Activated CD8-positive, alpha-beta memory T cell treated with anti-CD3 and anti-CD28 coated beads, Interleukin-2, amount 10 ng/mL, durations not matched to agents 7 days and 5 days (primary cell): ENCODE data around the gene VSIR. TPM values are rescaled to one million over a fixed set of nuclear protein-coding genes. Genes with fewer than 3 reads are reported as not detected.
A peak's percentile ranks its signal among the peaks of the same experiment; 100 is the strongest.

Source experiments
- ATAC-seq: fragments of 150-1000 bp; cut with Tn5 transposase; one replicate; pipeline ENCODE4 v1.10.0; 2021; ENCODE audit warnings: moderate library complexity
- CTCF ChIA-PET: fragments of 350-600 bp; sonication (Branson Sonifier 250); formaldehyde crosslinking; loops from one replicate; lab custom pipeline; 2021; ENCODE audit warnings: antibody characterized with exemption; lab: Charles Lee
- DNase-seq: peaks from one replicate; pipeline ENCODE4 v3.0.0-alpha.2; 2020
- H3K27ac Mint-ChIP-seq: one replicate; pipeline ENCODE4 v1.8.0; 2021; ENCODE audit warnings: mild to moderate bottlenecking, mixed read lengths
- H3K27me3 Mint-ChIP-seq: one replicate; pipeline ENCODE4 v1.8.0; 2021; ENCODE audit warnings: mixed read lengths
- H3K36me3 Mint-ChIP-seq: one replicate; pipeline ENCODE4 v1.8.0; 2021; ENCODE audit warnings: mild to moderate bottlenecking, mixed read lengths
- H3K4me1 Mint-ChIP-seq: one replicate; pipeline ENCODE4 v1.8.0; 2021; ENCODE audit warnings: mixed read lengths
- H3K4me3 Mint-ChIP-seq: one replicate; pipeline ENCODE4 v1.8.0; 2021; ENCODE audit warnings: mild to moderate bottlenecking, moderate library complexity, mixed read lengths
- H3K9me3 Mint-ChIP-seq: one replicate; pipeline ENCODE4 v1.8.0; 2022; ENCODE audit warnings: low read depth, mixed read lengths
- total RNA-seq, 2 experiments: library from RNA; stranded (reverse); gene quantifications; one replicate each; pipeline ENCODE4 v1.2.3, GENCODE V29; 2021

Gene VSIR
- total RNA-seq, 2 experiments from 2014 or later, result 37.8 to 68.4 TPM

- no peak for ATAC-seq
- Mint-ChIP-seq H3K4me1 (peaks cover 83% of the 10 kb centered on the region), H3K27me3 (no peaks in the 10 kb centered on the region), H3K4me3 (peak overlapping the region; percentile 84), H3K27ac (peak overlapping the region; percentile 90), H3K36me3 (peaks cover 17% of the 10 kb centered on the region), H3K9me3 (no peaks in the 10 kb centered on the region)
- CTCF ChIA-PET, result interaction anchor here (1.4 to 10.9 kb wide), 19 partner anchors 8 to 202 kb away, joined by 4 to 149 read pairs (median 20); partner anchors contain the start of gene C10orf105
- DNase-seq, result no peak
Observed at GRCh38 chr10:71771821-71772617, 1.3 kb downstream of the VSIR start.

DNA sequence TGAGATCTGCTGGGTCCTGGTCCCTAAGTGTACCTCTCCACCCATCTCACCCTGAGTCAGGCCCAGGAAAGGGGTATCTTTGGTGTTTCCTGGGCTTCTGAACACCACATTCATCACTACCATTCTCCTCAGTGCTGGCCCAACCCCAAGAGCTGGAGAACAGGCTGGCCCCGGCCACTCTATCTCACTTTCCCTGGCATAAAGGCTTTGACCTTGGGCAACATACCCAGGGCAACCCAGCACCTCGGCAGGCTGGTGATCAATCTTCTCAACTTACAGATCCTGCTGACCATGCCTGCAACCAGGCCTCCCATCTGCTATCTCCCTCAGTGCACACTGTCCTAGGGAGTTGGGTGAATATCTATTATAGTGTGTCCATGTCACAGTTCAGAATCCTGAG lies 2.1 kb downstream of the VSIR start:
- peaks cover 17% of the 10 kb centered on the region for H3K36me3 Mint-ChIP-seq
- ATAC-seq (no peak), DNase-seq (no peak)
- H3K4me3 Mint-ChIP-seq, result peak overlapping the region; percentile 84
- peak overlapping the region; percentile 90 for H3K27ac Mint-ChIP-seq
- CTCF ChIA-PET, result interaction anchor here (1.3 to 10.9 kb wide), 9 partner anchors 15 to 106 kb away, joined by 4 to 149 read pairs (median 35); no protein-coding TSS in a partner anchor
- peaks cover 84% of the 10 kb centered on the region for H3K4me1 Mint-ChIP-seq
- H3K27me3 Mint-ChIP-seq, result no peaks in the 10 kb centered on the region
- H3K9me3 Mint-ChIP-seq, result no peaks in the 10 kb centered on the region

DNA sequence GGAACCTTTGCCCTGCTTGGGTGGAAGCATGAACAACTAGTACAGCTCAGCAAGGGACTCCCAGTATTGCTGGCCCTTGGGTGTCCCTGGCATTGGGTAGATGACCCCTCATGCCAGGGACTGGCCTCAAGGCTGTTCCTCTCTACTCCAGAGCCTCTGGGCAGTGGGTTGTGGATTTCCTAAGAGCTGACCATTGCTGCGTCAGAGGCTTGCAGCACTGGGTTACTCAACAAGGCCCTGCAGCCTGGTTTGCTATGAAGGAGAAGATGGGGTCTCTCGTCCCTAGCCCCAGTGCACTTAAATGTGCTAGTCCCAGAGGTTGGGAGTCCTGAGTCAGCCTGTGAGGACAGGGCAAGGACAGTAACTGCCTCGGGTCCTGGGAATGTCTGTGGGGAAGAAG lies 2.5 kb downstream of the VSIR start:
- Mint-ChIP-seq H3K36me3 (peaks cover 17% of the 10 kb centered on the region), H3K4me3 (peak overlapping the region; percentile 84)
- CTCF ChIA-PET, result interaction anchor here (1.3 to 10.9 kb wide), 6 partner anchors 18 to 75 kb away, joined by 5 to 149 read pairs (median 41); no protein-coding TSS in a partner anchor

GRCh38 chr10:71770255-71770654 lies 3.1 kb downstream of the VSIR start:
- Mint-ChIP-seq H3K4me3 (peak overlapping the region; percentile 84), H3K27me3 (no peaks in the 10 kb centered on the region), H3K27ac (peak overlapping the region; percentile 90), H3K36me3 (peaks cover 17% of the 10 kb centered on the region), H3K4me1 (peaks cover 78% of the 10 kb centered on the region), H3K9me3 (no peaks in the 10 kb centered on the region)
- CTCF ChIA-PET, result interaction anchor here (0.9 to 10.9 kb wide), 5 partner anchors 18 to 74 kb away, joined by 3 to 149 read pairs (median 47); no protein-coding TSS in a partner anchor
- ATAC-seq (no peak), DNase-seq (no peak)

More for the DNA sequence above, 2.5 kb downstream of the VSIR start:
- ATAC-seq (no peak), DNase-seq (no peak)
- peak overlapping the region; percentile 90 for H3K27ac Mint-ChIP-seq
- peaks cover 82% of the 10 kb centered on the region for H3K4me1 Mint-ChIP-seq
- H3K9me3 Mint-ChIP-seq, result no peaks in the 10 kb centered on the region
- no peaks in the 10 kb centered on the region for H3K27me3 Mint-ChIP-seq

DNA sequence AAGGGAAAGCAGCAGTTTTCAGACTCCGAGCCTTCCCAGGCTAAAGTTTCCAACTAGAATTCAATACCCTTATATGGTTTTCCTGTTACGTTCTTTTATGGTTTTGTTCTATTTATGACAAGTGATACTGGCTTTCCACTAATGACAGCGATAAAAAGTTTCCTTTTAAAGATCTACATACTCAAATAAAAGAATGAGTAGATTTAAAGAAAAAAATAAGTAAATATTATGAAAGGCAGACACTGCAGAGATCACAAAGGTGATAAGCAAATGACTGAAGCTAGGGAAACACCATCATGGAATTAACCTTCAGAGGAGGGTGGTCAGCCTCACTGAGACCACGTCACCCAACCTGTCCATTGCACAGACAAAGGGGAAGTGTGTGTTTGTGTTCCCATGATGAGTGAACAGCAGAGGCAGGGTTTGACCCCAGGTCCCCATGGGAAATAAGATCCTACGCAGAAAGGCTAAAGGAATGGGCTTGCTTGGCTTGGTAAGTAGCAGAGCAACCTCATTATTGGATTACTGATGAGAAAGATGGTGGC lies 4.0 kb downstream of the VSIR start:
- peaks cover 70% of the 10 kb centered on the region for H3K4me1 Mint-ChIP-seq
- DNase-seq (no peak), ATAC-seq (no peak)
- no peaks in the 10 kb centered on the region for H3K27me3 Mint-ChIP-seq
- peak overlapping the region; percentile 90 for H3K27ac Mint-ChIP-seq
- CTCF ChIA-PET, result interaction anchor here (0.9 to 10.9 kb wide), 11 partner anchors 11 to 74 kb away, joined by 3 to 149 read pairs (median 5); no protein-coding TSS in a partner anchor
- no peaks in the 10 kb centered on the region for H3K9me3 Mint-ChIP-seq
- peak overlapping the region; percentile 66 for H3K4me3 Mint-ChIP-seq
- H3K36me3 Mint-ChIP-seq, result peaks cover 17% of the 10 kb centered on the region

- CTCF ChIA-PET, result interaction anchor here (0.8 to 10.9 kb wide), 11 partner anchors 10 to 129 kb away, joined by 3 to 149 read pairs (median 11); no protein-coding TSS in a partner anchor
Observed at GRCh38 chr10:71767420-71768035, 5.8 kb downstream of the VSIR start.

GRCh38 chr10:71766717-71767419 lies 6.5 kb downstream of the VSIR start:
- Mint-ChIP-seq H3K27ac (peak overlapping the region; percentile 90), H3K4me1 (peaks cover 61% of the 10 kb centered on the region), H3K36me3 (peaks cover 20% of the 10 kb centered on the region), H3K4me3 (no peak overlapping the region), H3K27me3 (no peaks in the 10 kb centered on the region), H3K9me3 (no peaks in the 10 kb centered on the region)
- ATAC-seq, result no peak
- CTCF ChIA-PET, result interaction anchor here (0.8 to 10.9 kb wide), 10 partner anchors 9 to 130 kb away, joined by 3 to 149 read pairs (median 11); no protein-coding TSS in a partner anchor
- DNase-seq, result peak; percentile 70

More at GRCh38 chr10:71767420-71768035, 5.8 kb downstream of the VSIR start:
- Mint-ChIP-seq H3K27me3 (no peaks in the 10 kb centered on the region), H3K4me3 (no peak overlapping the region), H3K4me1 (peaks cover 66% of the 10 kb centered on the region), H3K27ac (peak overlapping the region; percentile 90), H3K9me3 (no peaks in the 10 kb centered on the region), H3K36me3 (peaks cover 20% of the 10 kb centered on the region)
- DNase-seq (no peak), ATAC-seq (no peak)

GRCh38 chr10:71765906-71766716 lies 7.2 kb downstream of the VSIR start:
- no peaks in the 10 kb centered on the region for H3K9me3 Mint-ChIP-seq
- DNase-seq (no peak), ATAC-seq (no peak)
- CTCF ChIA-PET, result interaction anchor here (1.2 to 10.9 kb wide), 9 partner anchors 8 to 70 kb away, joined by 4 to 149 read pairs (median 12); partner anchors contain the start of gene VSIR
- H3K27ac Mint-ChIP-seq, result peak overlapping the region; percentile 90
- no peaks in the 10 kb centered on the region for H3K27me3 Mint-ChIP-seq
- peaks cover 23% of the 10 kb centered on the region for H3K36me3 Mint-ChIP-seq
- peaks cover 57% of the 10 kb centered on the region for H3K4me1 Mint-ChIP-seq
- H3K4me3 Mint-ChIP-seq, result no peak overlapping the region

DNA sequence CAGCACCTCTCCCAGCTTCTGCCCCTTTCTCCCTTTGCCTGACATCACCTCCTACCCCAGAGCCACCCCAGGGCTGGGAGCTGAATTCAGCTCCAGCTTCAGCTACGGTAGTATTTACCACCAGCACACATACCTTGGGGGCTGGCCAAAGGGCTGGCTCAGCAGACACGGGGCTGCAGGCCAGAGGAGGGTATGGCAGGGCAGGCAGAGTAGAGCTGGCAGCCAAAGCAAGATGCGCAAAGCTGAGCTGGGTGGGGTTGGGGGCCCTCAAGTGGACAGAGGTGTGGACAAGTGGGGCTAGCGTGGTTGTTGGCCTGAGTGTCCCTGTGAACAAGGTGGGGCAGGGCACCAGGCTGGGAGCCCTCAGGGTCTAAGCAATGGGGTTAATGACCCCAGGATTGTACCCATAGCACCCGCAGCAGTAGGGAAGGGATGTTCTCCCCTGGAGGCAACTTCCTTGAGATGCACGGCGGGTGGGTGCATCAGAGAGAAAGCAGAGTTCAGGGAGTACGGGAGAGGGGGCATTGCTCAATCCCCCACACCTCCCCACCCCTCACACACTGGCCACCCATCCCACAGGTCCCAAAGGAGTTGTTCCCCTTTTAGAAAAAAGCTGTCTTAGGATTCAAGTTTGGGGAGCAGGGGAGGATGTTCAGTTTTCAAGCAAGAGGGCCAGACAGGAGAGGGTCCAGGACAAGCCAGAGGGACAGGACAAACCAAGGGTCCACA lies 8.0 kb downstream of the VSIR start:
- ATAC-seq, result no peak
- CTCF ChIA-PET, result interaction anchor here (2.8 to 5.1 kb wide), 3 partner anchors 9 to 37 kb away, joined by 8 to 40 read pairs (median 26); partner anchors contain the start of gene VSIR
- no peaks in the 10 kb centered on the region for H3K9me3 Mint-ChIP-seq
- DNase-seq, result no peak
- H3K4me1 Mint-ChIP-seq, result peaks cover 55% of the 10 kb centered on the region
- H3K36me3 Mint-ChIP-seq, result peaks cover 27% of the 10 kb centered on the region
- H3K4me3 Mint-ChIP-seq, result no peak overlapping the region
- H3K27me3 Mint-ChIP-seq, result no peaks in the 10 kb centered on the region
- peak overlapping the region; percentile 52 for H3K27ac Mint-ChIP-seq

DNA sequence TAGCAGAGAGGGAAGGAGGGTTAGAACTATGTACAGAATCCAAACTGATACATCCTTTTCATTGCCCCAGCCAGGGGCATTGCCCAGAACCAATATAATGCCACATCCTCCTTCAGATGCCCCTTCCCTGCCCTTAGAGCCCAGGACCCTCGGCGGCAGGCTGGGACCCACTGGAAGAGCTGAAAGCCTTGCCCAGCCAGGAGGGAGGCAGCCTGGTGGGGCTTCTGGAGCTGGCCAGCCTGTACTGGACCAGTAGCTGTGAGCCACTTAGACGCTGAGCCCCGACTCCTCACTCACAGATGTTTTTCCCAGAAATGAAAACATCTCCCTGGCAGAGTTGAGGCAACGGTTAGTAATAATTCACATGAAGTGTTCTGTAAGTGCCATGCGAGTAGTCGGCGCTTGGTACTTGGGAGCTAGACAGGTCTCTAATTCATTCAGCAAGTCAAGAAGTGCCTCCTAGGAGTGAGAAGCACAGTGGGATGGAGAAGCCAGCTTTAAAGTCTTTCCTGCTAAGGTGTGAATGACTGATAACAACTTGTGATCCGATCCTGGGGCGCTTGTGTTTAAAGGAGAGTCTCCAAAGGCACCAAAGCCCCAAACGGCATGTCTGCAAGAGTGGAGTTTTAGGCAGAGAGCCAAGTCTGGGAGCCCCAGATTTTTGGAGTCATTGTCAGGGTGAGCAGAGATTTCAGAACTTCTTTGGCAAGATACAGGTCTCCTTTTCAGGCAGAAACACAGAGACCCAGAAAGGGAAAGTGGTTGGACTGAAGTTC lies 9.8 kb downstream of the VSIR start:
- Mint-ChIP-seq H3K27me3 (no peaks in the 10 kb centered on the region), H3K4me1 (peaks cover 45% of the 10 kb centered on the region), H3K9me3 (no peaks in the 10 kb centered on the region), H3K36me3 (peaks cover 19% of the 10 kb centered on the region), H3K4me3 (no peak overlapping the region), H3K27ac (no peak overlapping the region)
- ATAC-seq (no peak), DNase-seq (no peak)
- CTCF ChIA-PET, result interaction anchor here (0.8 to 5.1 kb wide), 7 partner anchors 9 to 193 kb away, joined by 3 to 26 read pairs (median 7); partner anchors contain the start of gene VSIR

GRCh38 chr10:71762324-71762723 lies 11.0 kb downstream of the VSIR start:
- H3K36me3 Mint-ChIP-seq, result peaks cover 16% of the 10 kb centered on the region
- H3K4me1 Mint-ChIP-seq, result peaks cover 45% of the 10 kb centered on the region

More at GRCh38 chr10:71762324-71762723, 11.0 kb downstream of the VSIR start:
- DNase-seq, result no peak
- H3K27me3 Mint-ChIP-seq, result no peaks in the 10 kb centered on the region
- ATAC-seq, result no peak
- no peak overlapping the region for H3K4me3 Mint-ChIP-seq
- H3K9me3 Mint-ChIP-seq, result no peaks in the 10 kb centered on the region
- H3K27ac Mint-ChIP-seq, result no peak overlapping the region
- CTCF ChIA-PET, result interaction anchor here (1.2 to 5.1 kb wide), 6 partner anchors 10 to 193 kb away, joined by 3 to 26 read pairs (median 7); partner anchors contain the start of gene VSIR
